ENCODE data around the gene JARID2. TPM values are rescaled to one million over a fixed set of nuclear protein-coding genes. Genes with fewer than 3 reads are reported as not detected.

The JARID2 gene
- total and polyA plus RNA-seq, 11 donors, result 3.5 to 12.2 (median 7.5) TPM

GRCh38 chr6:15363523-15364400 lies 117.9 kb downstream of the JARID2 start:
- no peak overlapping the region for H3K4me3 ChIP-seq
- no peaks in the 10 kb centered on the region for H3K9me3 ChIP-seq
- TF ChIP-seq CTCF (IDR thresholded peaks at IDR 0.05) (no peak), POLR2A (IDR thresholded peaks at IDR 0.05) (no peak)
- peaks cover 6 to 69% (median 41%) of the 10 kb centered on the region in 12 donors for H3K4me1 ChIP-seq
- H3K27ac ChIP-seq, result no peak overlapping the region
- DNase-seq, result no peak
- no peaks in the 10 kb centered on the region for H3K27me3 ChIP-seq
- H3K36me3 ChIP-seq, result no peaks in the 10 kb centered on the region
- intact Hi-C loops (cut with DNase I), result loop anchor here in 1 of 10 donors (10.0 kb wide), 1 partner anchor 99 kb away; no protein-coding TSS in a partner anchor
- 65 to 72% (median 66%) methylated on average over 9 of the region's 9 CpGs for WGBS, 4 donors
- ATAC-seq, result no peak

- no peak overlapping the region for H3K4me3 ChIP-seq
- WGBS, 4 donors, result 43 to 50% (median 48%) methylated on average over 6 of the region's 6 CpGs
- H3K27me3 ChIP-seq, result no peaks in the 10 kb centered on the region
- intact Hi-C loops (cut with DNase I), result loop anchor here in 1 of 10 donors (10.0 kb wide), 1 partner anchor 100 kb away; no protein-coding TSS in a partner anchor
- no peaks in the 10 kb centered on the region for H3K36me3 ChIP-seq
- H3K4me1 ChIP-seq, result peaks cover 6 to 72% (median 45%) of the 10 kb centered on the region in 12 donors
- no peak for ATAC-seq
- no peak for DNase-seq
- peak overlapping the region in 2 of 12 donors; percentile 11 to 23 for H3K27ac ChIP-seq
- no peaks in the 10 kb centered on the region for H3K9me3 ChIP-seq
- TF ChIP-seq POLR2A (IDR thresholded peaks at IDR 0.05), result no peak
- TF ChIP-seq CTCF (IDR thresholded peaks at IDR 0.05), result peak in 1 of 12 donors; percentile 5
Measured at GRCh38 chr6:15364401-15365037, 118.7 kb downstream of the JARID2 start.

- H3K4me1 ChIP-seq, result peaks cover 6 to 78% (median 49%) of the 10 kb centered on the region in 12 donors
- H3K36me3 ChIP-seq, result no peaks in the 10 kb centered on the region
- peak; percentile 83 to 92 (median 87) for DNase-seq
- peak; percentile 52 to 93 (median 90) for ATAC-seq
- WGBS, 4 donors, result 7 to 9% (median 8%) methylated on average over 13 of the region's 13 CpGs
- intact Hi-C loops (cut with DNase I), result loop anchor here in 1 of 10 donors (10.0 kb wide), 1 partner anchor 100 kb away; no protein-coding TSS in a partner anchor
- peak overlapping the region in 1 of 12 donors; percentile 11 for H3K27ac ChIP-seq
- H3K4me3 ChIP-seq, result peak overlapping the region in 2 of 12 donors; percentile 9 to 19
- TF ChIP-seq POLR2A (IDR thresholded peaks at IDR 0.05) (no peak), CTCF (IDR thresholded peaks at IDR 0.05) (no peak)
- no peaks in the 10 kb centered on the region for H3K27me3 ChIP-seq
- no peaks in the 10 kb centered on the region for H3K9me3 ChIP-seq
Measured at GRCh38 chr6:15365273-15365687, 119.4 kb downstream of the JARID2 start.

Measured in heart left ventricle (tissue), 16 donors.